ENCODE measurements around the gene HNRNPM. TPM values are rescaled to one million over a fixed set of nuclear protein-coding genes. Genes with fewer than 3 reads are reported as not detected.

Gene HNRNPM
- total and polyA plus RNA-seq, 7 donors, result 53.2 to 146 (median 91.8) TPM

DNA sequence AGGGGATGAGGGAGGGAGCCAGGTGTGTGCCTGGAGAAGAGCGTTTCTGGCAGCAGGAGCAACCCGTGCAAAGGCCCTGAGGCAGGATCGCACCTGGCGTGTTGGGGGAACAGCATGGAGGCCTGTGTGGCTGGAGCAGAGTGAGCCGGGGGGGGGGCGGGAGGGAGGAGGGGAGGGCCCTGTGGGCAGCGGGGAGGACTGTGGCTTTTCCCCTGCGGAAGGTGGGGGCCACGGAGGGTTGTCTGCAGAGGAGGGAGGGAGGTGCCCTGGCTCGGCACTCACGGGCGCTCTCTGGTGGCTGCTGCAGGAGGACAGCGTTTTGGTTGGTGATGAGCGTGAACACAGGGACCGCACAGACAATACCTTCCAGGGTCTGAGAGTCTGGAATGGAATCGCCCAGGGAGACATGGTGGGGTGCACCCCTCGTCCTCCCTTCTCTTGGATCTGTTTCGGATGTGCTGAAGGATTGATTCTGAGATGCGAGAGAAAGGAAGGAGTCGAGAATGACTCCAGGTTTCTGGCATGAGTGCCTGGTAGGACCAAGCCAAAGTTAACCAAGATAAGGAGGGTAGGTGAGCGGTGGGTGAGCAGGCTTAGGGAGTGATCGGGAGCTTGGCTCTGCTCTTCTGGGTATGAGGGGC, 48.1 kb upstream of the HNRNPM start:
- Histone ChIP-seq H3K9me3 (no peaks in the 10 kb centered on the region), H3K27ac (no peak overlapping the region), H3K27me3 (ENCODE audit: insufficient read depth in 3 of 3, low read length in 2 of 3) (no peaks in the 10 kb centered on the region), H3K36me3 (ENCODE audit: insufficient read depth in 1 of 2, low read depth in 1 of 2) (peaks cover 0 to 20% of the 10 kb centered on the region in 2 donors), H3K4me3 (no peak overlapping the region), H3K4me1 (peaks cover 50% of the 10 kb centered on the region)
- DNase-seq (peak; percentile 73 to 83), ATAC-seq (peak; percentile 19 to 50 (median 34))
- intact Hi-C loops (cut with DNase I), result loop anchor here in 1 of 2 donors (2.0 kb wide), 1 partner anchor 42 kb away; no protein-coding TSS in a partner anchor
- 59 to 75% (median 67%) methylated on average over 17 to 22 of the region's 22 CpGs for WGBS, 3 donors
- TF ChIP-seq, protein P1, sequence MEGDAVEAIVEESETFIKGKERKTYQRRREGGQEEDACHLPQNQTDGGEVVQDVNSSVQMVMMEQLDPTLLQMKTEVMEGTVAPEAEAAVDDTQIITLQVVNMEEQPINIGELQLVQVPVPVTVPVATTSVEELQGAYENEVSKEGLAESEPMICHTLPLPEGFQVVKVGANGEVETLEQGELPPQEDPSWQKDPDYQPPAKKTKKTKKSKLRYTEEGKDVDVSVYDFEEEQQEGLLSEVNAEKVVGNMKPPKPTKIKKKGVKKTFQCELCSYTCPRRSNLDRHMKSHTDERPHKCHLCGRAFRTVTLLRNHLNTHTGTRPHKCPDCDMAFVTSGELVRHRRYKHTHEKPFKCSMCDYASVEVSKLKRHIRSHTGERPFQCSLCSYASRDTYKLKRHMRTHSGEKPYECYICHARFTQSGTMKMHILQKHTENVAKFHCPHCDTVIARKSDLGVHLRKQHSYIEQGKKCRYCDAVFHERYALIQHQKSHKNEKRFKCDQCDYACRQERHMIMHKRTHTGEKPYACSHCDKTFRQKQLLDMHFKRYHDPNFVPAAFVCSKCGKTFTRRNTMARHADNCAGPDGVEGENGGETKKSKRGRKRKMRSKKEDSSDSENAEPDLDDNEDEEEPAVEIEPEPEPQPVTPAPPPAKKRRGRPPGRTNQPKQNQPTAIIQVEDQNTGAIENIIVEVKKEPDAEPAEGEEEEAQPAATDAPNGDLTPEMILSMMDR (IDR thresholded peaks at IDR 0.05), result peak; percentile 55

DNA sequence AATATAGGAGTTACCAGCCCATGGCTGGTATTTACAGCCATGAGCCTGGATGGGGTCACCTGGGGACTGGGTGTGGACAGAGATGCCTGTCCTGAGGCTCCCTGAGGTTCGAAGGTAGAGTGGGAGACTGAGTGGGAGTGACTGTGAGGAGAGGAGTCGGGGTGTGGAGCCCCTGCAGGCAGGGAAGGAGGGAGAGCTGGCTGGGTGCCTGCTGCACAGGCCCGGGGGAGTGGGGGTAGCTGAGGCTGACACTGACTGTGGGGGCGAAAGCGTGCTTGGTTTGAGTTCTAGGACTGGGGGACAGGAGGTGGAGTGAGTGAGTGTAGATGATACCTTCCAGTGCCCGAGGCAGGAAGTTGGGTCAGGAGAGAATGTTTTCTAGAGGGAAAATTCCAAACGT, 47.5 kb upstream of the HNRNPM start:
- H3K4me1 ChIP-seq, result peaks cover 45% of the 10 kb centered on the region
- ATAC-seq (no peak), DNase-seq (peak in 1 of 2 donors; percentile 37)
- TF ChIP-seq, protein P1 (IDR thresholded peaks at IDR 0.05), result no peak
- intact Hi-C loops (cut with DNase I), result loop anchor here in 1 of 2 donors (2.0 kb wide), 1 partner anchor 42 kb away; no protein-coding TSS in a partner anchor
- no peak overlapping the region for H3K4me3 ChIP-seq
- H3K36me3 ChIP-seq (ENCODE audit: insufficient read depth in 1 of 2, low read depth in 1 of 2), result peaks cover 0 to 26% of the 10 kb centered on the region in 2 donors
- 53 to 71% (median 60%) methylated on average over 7 of the region's 7 CpGs for WGBS, 3 donors
- H3K27me3 ChIP-seq (ENCODE audit: insufficient read depth in 3 of 3, low read length in 2 of 3), result no peaks in the 10 kb centered on the region
- H3K27ac ChIP-seq, result no peak overlapping the region
- no peaks in the 10 kb centered on the region for H3K9me3 ChIP-seq

DNA sequence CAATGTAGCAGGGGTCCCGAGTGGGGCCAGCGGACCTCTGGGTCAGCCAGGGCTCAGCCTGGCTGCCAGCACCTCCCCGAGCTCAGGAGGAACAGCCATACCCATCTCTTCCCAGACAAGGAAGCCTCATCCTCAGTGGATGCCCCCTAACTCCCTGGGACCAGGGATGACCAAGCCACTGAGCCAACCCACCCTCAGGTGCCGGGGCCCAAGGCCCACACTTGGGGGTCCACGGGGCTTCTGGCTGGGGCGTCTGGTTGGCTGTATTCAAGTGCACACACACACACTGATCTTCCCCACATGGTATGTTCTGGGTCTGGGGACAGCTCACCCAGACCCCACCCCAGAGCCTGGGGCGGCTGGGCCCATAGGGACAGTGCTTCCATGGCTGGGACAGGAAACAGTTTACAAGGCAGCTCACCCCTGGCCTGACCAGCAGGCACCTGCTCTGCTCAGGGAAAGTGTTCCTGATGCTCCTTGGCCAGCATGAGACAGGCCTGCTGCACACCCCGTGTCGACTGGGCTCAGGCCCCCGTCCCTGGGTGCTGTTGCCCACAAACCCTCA, 46.9 kb upstream of the HNRNPM start:
- Histone ChIP-seq H3K27me3 (ENCODE audit: insufficient read depth in 3 of 3, low read length in 2 of 3) (no peaks in the 10 kb centered on the region), H3K27ac (peak overlapping the region; percentile 16), H3K4me1 (peaks cover 39% of the 10 kb centered on the region), H3K4me3 (no peak overlapping the region), H3K9me3 (no peaks in the 10 kb centered on the region), H3K36me3 (ENCODE audit: insufficient read depth in 1 of 2, low read depth in 1 of 2) (peaks cover 0 to 31% of the 10 kb centered on the region in 2 donors)
- intact Hi-C loops (cut with DNase I), result loop anchor here in 1 of 2 donors (2.0 kb wide), 1 partner anchor 43 kb away; no protein-coding TSS in a partner anchor
- ATAC-seq (no peak), DNase-seq (peak in 1 of 2 donors; percentile 35)
- TF ChIP-seq, protein P1 (IDR thresholded peaks at IDR 0.05), result no peak
- whole genome bisulfite sequencing, 3 donors, result 68 to 85% (median 73%) methylated on average over 10 of the region's 10 CpGs

DNA sequence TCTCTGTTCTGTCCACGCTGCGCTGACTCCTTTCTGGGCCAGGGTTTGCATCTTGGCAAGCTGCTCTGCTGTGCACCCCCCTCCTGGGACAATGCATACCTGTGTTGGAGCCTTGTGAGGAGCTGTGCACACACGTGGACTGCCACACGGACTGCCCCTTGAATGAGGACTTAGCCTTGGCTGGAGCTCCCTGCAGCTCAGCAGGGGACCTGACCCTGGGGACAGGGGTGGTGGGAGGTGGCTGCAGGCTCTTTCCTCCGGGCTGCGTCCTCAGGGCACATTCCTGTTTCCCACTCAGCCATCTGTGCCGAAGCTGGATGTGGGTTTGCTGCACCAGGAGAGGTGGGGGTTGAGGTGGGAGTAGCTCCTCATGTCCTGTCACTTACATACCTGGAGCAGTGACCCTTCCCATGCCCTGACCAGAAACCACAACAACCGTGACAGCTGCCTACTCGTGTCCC, 46.4 kb upstream of the HNRNPM start:
- intact Hi-C loops (cut with DNase I), result no loop called here

More for the DNA sequence above, 46.4 kb upstream of the HNRNPM start:
- H3K9me3 ChIP-seq, result no peaks in the 10 kb centered on the region
- no peak overlapping the region for H3K4me3 ChIP-seq
- H3K36me3 ChIP-seq (ENCODE audit: insufficient read depth in 1 of 2, low read depth in 1 of 2), result peaks cover 3 to 36% of the 10 kb centered on the region in 2 donors
- WGBS, 3 donors, result 43 to 65% (median 46%) methylated on average over 9 of the region's 9 CpGs
- H3K27ac ChIP-seq, result no peak overlapping the region
- H3K4me1 ChIP-seq, result peaks cover 34% of the 10 kb centered on the region
- no peak for ATAC-seq
- H3K27me3 ChIP-seq (ENCODE audit: insufficient read depth in 3 of 3, low read length in 2 of 3), result no peaks in the 10 kb centered on the region
- DNase-seq, result peak in 1 of 2 donors; percentile 42
- TF ChIP-seq, protein P1 (IDR thresholded peaks at IDR 0.05), result no peak

Measured in psoas muscle (tissue), 8 donors.